ENCODE data around the gene DENND6B.
"Not testable (repeated sequence)": the region's sequence is repeated elsewhere in the genome, so short reads cannot be mapped to it uniquely, and the experiment has no call there.

The DENND6B gene

DNA sequence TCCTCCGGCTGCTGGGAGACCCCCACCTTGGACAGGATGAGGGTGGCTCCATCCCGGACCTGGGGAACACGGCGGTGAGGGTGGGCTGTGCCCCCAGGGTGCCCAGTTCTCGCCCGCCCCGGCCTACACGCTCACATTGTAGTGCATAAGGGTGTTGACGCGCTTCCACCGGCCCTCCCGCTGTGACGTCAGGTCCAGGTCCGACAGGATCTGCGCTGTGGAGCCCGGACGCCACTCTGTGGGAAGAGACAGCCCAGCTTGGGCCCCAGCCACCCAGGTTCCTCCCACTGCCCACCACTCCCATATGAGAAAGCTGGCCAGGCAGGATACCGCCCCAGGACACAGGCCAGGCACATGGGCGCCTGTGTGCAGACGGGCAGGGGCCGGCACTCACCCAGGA, 48.4 kb downstream of the DENND6B start:
- TF ChIP-seq, protein P1, sequence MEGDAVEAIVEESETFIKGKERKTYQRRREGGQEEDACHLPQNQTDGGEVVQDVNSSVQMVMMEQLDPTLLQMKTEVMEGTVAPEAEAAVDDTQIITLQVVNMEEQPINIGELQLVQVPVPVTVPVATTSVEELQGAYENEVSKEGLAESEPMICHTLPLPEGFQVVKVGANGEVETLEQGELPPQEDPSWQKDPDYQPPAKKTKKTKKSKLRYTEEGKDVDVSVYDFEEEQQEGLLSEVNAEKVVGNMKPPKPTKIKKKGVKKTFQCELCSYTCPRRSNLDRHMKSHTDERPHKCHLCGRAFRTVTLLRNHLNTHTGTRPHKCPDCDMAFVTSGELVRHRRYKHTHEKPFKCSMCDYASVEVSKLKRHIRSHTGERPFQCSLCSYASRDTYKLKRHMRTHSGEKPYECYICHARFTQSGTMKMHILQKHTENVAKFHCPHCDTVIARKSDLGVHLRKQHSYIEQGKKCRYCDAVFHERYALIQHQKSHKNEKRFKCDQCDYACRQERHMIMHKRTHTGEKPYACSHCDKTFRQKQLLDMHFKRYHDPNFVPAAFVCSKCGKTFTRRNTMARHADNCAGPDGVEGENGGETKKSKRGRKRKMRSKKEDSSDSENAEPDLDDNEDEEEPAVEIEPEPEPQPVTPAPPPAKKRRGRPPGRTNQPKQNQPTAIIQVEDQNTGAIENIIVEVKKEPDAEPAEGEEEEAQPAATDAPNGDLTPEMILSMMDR (IDR thresholded peaks at IDR 0.05; ENCODE audit: borderline replicate concordance, insufficient read depth, low read depth, low read length), result no peak
- H3K4me3 ChIP-seq (ENCODE audit: low read depth, low read length), result no peak overlapping the region

DNA sequence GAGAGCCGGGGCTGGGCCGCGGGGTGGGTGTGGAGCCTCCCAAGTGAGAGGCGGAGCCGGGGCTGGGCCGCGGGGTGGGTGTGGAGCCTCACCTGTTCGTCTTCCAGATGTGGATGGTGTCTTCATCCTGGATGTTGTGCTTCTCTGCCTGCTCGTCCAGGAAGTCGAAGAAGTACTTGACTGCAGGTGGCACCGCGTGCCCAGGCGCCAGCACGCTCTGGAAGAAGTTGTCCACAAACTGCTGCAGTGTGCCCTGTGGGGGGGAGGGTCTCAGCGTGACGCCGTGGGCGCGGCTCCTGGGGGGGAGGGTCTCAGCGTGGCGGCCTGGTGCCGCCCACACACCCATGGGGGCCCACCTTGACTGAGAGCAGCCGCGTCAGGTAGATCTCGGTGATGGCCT, 49.1 kb downstream of the DENND6B start:
- TF ChIP-seq, protein P1 (IDR thresholded peaks at IDR 0.05; ENCODE audit: borderline replicate concordance, insufficient read depth, low read depth, low read length), result no peak
- H3K4me3 ChIP-seq (ENCODE audit: low read depth, low read length), result no peak overlapping the region

DNA sequence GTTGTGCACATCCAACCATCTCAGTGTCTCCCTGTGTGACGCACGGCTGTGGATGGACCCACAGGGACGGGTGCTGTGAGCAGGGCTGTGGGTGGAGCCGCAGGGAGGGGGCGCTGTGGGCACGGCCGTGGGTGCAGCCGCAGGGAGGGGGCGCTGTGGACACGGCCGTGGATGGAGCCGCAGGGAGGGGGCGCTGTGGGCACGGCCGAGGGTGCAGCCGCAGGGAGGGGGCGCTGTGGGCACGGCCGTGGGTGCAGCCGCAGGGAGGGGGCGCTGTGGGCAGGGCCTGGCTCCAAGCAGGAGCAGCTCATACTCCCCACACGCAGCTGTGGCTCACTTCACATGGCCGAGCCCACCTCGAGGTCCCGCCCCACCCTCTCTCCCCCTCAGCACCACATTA, 50.7 kb downstream of the DENND6B start:
- no peak overlapping the region for H3K4me3 ChIP-seq (ENCODE audit: low read depth, low read length)
- TF ChIP-seq, protein P1 (IDR thresholded peaks at IDR 0.05; ENCODE audit: borderline replicate concordance, insufficient read depth, low read depth, low read length), result peak; percentile 93

DNA sequence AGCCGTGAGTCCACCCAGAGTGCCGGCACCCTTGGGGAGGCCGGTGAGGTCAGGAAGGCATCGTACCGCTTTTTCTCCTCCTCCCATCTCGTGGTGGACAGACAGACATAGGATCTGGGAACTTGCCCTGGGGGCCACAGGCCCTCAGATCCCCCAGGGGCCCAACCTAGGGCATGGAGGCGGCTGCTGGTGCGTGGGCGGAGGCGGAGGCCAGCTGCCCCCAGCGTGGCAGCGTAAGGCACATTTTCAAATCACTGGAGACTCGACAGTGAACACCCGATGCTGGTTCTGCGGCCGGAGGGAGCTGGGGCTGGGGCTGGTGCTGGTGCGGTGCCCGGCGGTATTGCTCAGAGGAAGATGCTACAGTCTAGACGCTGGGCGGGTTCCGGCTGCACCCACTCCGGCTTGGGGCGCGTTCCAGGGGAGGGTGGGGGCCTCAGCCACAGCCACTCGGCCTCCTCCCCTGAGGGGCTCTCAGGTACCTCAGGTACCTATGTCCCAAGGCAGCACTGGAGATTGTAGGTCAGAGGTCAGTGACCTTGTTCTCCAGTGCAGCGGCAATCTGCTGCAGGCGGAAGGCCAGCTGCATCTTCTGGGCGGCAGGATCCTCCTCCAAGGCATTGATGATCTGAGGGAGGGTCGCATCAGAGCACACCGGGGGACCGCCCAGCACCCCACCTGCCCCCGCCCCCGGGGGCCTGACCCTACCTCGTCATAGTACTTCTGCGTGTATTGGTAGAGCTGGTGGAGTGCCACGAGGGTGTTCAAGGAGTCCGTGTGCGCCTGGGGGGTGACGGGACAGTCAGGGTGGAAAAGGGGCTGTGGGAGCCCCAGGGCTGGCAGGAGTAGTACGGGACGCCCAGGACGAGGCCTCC, 51.4 kb downstream of the DENND6B start:
- TF ChIP-seq, protein P1 (IDR thresholded peaks at IDR 0.05; ENCODE audit: borderline replicate concordance, insufficient read depth, low read depth, low read length), result no peak

DNA sequence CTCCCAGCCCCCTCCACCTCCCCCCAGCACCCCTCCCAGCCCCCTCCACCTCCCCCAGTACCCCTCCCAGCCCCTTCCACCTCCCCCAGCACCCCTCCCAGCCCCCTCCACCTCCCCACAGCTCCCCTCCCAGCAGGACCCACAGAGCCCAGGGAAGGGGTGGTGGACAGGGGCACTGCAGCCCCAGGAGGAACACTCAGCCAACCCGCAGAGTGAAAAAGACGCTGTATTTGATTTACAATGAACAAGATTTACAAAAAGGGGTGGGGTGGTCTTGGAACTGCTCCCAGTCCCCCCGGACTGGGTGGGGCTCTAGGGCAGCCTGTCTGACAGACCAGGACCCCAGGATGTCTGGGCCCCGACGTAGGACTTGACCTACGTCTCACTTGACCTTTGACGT, 52.0 kb downstream of the DENND6B start:
- no peak overlapping the region for H3K4me3 ChIP-seq (ENCODE audit: low read depth, low read length)
- TF ChIP-seq, protein P1 (IDR thresholded peaks at IDR 0.05; ENCODE audit: borderline replicate concordance, insufficient read depth, low read depth, low read length), result no peak

More for the DNA sequence above, 51.4 kb downstream of the DENND6B start:
- no peak overlapping the region for H3K4me3 ChIP-seq (ENCODE audit: low read depth, low read length)

DNA sequence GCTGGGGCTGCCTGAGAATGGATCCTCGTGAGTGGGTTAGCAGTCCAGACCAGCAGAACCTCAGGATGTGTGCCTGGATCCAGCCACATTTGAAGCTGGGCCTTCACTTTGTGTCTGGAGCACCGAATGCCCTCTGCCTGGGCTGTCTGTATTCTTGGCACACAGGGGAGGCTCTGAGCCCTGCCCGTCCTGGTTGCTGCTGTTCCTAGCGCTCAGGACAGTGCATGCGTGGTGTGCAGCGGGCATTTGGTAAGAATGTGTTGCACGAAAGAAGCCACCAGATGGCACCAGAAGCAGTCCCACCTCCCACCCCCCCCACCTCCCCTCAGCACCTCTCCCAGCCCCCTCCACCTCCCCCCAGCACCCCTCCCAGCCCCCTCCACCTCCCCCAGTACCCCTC, 52.5 kb downstream of the DENND6B start:
- H3K4me3 ChIP-seq (ENCODE audit: low read depth, low read length), result no peak overlapping the region
- TF ChIP-seq, protein P1 (IDR thresholded peaks at IDR 0.05; ENCODE audit: borderline replicate concordance, insufficient read depth, low read depth, low read length), result peak; percentile 36; the same call in 1 of the 2 replicates

DNA sequence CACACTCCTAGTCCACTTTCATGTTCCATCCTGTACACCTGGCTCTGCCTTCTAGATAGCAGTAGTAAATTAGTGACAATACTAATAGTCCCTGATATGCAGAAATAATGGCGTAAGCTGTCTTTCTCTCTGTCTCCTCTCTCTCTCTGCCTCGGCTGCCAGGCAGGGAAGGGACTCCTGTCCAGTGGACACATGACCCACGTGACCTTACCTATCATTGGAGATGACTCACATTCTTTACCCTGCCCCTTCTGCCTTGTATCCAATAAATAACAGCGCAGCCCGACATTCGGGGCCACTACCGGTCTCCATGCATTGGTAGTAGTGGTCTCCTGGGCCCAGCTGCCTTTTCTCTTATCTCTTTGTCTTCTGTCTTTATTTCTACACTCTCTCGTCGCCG, 53.0 kb downstream of the DENND6B start:
- not testable (repeated sequence) for H3K4me3 ChIP-seq (ENCODE audit: low read depth, low read length)

DNA sequence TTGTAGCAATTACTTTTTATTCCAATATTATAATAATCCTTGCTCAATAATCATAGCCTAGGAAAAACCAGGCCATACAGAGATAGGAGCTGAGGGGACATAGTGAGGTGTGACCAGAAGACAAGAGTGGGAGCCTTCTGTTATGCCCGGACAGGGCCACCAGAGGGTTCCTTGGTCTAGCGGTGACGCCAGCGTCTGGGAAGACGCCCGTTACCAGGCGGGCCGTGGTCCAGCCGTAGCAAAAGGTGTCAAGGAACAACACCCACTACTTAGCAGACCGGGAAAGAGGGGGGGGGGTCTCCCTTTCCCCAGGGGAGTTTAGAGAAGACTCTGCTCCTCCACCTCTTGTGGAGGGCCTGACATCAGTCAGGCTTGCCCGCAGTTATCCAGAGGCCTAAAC, 53.5 kb downstream of the DENND6B start:
- not testable (repeated sequence) for H3K4me3 ChIP-seq (ENCODE audit: low read depth, low read length)
